GM13976 (cell line): ENCODE results near the gene SOX21.
"Not testable (repeated sequence)": the region's sequence is repeated elsewhere in the genome, so short reads cannot be mapped to it uniquely, and the experiment has no call there.

Source experiments
- DNase-seq: peaks from one replicate; pipeline ENCODE4 v3.0.0; 2012; ENCODE audit warnings: low spot score
- CTCF ChIP-seq: IDR thresholded peaks from 2 replicates; pipeline ENCODE4 v1.5.1; 2012; ENCODE audit warnings: borderline replicate concordance, mild to moderate bottlenecking; ENCODE audit not compliant: insufficient read depth; ENCODE audit errors: extremely low read depth, missing control alignments, control extremely low read depth
- in situ Hi-C: fragments of 300-500 bp; cut with MboI; formaldehyde crosslinking; loops from one replicate; pipeline ENCODE4 v1.12.0; 2022; ENCODE audit warnings: low sequenced_read_pairs, mixed read lengths, inconsistent platforms; ENCODE audit not compliant: unreplicated experiment

The SOX21 gene

GRCh38 chr13:94731028-94731427 is 18.7 kb upstream of the SOX21 start:
- TF ChIP-seq CTCF, result no peak
- DNase-seq, result no peak
- in situ Hi-C loops, result no loop called here

- in situ Hi-C loops, DNase-seq: not testable (repeated sequence)
Measured at GRCh38 chr13:94729941-94730340, 17.6 kb upstream of the SOX21 start.

GRCh38 chr13:94726425-94726824 is 14.1 kb upstream of the SOX21 start:
- DNase-seq, result no peak
- in situ Hi-C loops, result no loop called here
- no peak for TF ChIP-seq CTCF

- DNase-seq, result no peak
- in situ Hi-C loops, result no loop called here
- TF ChIP-seq CTCF, result no peak
Measured at GRCh38 chr13:94722609-94723345, 10.4 kb upstream of the SOX21 start.

DNA sequence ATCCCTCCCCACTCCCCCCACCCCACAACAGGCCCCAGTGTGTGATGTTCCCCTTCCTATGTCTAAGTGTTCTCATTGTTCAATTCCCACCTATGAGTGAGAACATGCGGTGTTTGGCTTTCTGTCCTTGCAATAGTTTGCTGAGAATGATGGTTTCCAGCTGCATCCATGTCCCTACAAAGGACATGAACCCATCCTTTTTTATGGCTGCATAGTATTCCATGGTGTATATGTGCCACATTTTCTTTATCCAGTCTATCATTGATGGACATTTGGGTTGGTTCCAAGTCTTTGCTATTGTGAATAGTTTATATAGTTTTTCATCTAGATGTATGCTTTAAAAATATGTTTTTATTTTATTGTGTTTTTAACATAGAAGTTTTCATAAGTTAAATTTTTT is 6.4 kb upstream of the SOX21 start:
- DNase-seq, in situ Hi-C loops: not testable (repeated sequence)

GRCh38 chr13:94717916-94718315 is 5.6 kb upstream of the SOX21 start:
- no peak for DNase-seq
- no peak for TF ChIP-seq CTCF
- in situ Hi-C loops, result no loop called here

- DNase-seq, result no peak
- in situ Hi-C loops, result no loop called here
- TF ChIP-seq CTCF, result no peak
Measured at GRCh38 chr13:94716016-94716415, 3.7 kb upstream of the SOX21 start.
